GM21528 (cell line): ENCODE measurements around the gene SMYD2.
A peak's percentile ranks its signal among the peaks of the same experiment; 100 is the strongest.

Experiments used
- ATAC-seq: cut with Tn5 transposase; IDR thresholded peaks from one replicate; pipeline ENCODE4 v1.9.1; 2021; ENCODE audit warnings: mild to moderate bottlenecking, moderate library complexity; ENCODE audit not compliant: unreplicated experiment, low FRiP score

The SMYD2 gene

DNA sequence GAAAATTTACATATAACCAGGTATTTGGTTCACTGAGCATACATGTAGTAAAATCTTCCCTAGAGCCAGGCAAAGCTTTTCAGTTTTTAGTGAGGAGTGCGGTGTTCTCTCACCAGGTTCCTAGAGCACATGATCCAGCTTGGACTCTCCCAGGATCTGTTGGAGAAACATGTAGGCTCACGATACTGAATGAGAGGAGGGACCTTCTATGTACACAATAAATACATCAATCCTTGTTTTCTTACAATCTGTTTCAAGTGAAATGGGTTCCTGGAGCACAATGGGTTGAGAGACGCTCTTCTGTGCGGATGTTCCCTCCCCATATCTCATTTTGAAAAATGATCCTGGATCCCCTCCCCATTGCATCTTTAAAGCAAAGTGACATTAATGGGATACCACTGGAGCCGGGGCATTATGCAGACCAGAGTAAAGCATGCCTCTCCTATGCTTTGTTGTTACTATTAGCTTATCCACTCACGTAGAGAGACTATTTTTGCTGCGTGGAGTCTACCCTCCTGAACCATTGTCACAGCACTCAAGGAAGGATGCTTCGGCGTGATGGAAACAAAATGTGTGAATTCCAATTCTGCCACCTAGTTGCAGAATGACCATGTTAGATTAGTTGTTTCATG is 19.3 kb downstream of the SMYD2 start:
- ATAC-seq, result no peak

DNA sequence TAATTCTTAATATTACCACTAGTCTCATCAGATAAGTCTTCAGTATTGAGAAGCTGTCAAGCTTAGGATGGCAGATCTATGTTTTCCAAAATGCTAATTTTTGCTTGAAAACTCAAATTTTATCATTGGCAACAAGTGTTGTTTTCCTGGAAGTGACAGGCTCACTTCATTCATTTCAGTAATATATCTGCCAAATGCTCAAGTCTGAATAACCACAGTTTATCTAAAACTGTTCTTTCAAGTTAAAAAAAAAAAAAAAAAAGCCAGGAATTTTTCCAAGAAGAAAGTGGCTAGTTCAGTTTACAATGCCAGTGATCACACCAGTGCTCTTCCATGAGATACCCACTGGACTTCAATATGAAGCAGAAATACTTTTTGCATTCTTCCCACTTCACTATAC is 20.6 kb downstream of the SMYD2 start:
- no peak for ATAC-seq

DNA sequence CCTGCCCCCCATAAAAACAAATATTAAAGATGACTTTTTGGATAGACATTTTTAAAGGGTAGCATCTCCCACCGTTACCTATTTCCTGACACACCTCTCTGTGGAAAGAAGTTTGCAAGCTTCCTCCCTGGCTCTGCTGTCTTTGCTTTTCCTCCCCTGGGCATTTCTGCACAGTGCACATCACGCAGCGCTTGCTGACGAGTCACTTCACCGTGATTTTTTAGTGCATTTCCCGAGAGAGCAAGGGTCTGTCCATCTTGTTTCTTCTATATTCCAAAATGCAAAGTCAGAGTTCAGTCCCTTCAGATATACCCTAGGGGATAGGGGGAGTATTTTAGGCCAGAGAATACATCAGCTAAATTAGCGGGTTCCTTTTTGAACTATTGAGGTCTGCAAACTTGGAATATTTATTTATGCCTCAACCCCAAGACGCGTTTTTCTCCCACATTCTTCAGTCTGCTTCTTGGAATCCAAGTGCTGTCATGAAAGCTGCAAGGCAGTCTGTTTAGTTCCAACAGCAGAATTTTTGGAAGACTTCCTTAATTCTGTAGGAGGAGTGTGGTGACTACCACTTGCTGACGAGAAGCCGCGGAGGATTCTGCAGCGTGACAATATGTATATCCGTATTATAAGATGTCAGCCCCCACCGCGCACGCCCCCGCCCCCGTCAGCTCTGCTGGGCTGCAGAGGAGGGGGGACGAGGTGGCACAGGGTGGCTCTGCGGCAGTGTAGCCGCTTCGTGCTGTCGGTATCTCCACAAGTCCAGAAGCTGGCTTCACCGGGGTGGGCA is 22.4 kb downstream of the SMYD2 start:
- no peak for ATAC-seq

DNA sequence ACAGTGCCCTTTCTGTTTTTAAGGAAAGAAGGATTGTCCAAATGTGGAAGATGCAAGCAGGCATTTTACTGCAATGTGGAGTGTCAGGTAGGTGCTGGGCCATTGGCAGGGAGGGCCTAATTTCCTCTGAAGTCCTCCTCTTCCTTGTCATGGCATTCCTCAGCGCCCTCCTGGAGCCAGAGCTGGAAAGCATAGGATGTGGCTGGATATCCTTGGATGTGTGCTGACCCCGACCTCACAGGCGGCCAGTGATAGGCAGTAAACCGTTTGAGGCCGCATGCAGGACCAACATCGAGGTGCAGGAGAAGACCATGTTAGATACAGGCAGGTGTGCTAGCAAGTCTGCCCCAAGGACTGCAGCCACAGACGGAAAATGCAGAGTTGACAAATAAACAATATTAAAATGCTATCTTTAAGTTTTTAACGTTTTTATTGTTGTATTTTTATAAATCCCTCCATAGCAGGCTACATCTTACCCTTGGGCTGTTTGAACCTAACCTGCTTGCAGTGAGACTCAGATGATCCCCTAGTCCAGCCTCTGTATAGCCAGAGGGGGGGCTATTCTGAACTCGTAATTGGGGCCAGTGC is 24.3 kb downstream of the SMYD2 start:
- no peak for ATAC-seq

DNA sequence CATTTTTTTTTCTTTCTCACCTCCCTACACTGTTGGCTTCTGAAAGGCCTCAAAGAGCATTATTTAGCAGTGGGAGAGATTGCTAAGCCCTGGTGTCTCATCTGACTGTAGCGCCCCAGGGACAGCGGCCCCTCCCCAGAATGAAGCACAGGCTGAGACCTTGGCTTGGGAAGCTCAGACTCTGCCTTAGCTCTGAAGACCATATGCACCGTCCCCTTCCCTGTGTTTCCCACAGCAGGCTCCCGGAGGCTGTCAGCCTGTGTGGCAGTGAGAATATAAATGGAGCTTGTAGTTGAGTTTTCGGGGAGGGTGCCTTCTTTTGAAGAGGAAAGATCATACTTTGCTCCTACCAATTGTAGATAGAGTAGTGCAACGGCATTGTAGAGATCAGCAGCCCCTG is 25.3 kb downstream of the SMYD2 start:
- no peak for ATAC-seq

DNA sequence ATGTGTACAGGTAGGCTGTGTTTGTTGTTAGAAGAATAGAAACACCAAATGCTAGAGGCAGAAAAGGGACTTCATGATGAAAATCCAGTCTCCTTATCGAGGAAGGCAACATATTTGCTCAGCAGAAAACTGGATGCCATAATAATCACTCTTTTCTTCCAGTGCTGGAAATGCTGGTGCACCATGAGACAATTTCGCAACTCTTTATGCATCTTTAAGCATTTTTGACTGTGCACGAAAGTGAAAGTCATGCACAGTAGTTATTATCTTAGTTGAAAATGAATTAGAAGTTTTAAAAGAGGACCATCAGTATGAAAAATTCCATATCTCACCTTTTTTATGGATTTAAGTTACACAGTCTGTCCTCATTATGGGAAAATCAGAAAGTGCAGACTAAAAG is 29.1 kb downstream of the SMYD2 start:
- ATAC-seq, result no peak

DNA sequence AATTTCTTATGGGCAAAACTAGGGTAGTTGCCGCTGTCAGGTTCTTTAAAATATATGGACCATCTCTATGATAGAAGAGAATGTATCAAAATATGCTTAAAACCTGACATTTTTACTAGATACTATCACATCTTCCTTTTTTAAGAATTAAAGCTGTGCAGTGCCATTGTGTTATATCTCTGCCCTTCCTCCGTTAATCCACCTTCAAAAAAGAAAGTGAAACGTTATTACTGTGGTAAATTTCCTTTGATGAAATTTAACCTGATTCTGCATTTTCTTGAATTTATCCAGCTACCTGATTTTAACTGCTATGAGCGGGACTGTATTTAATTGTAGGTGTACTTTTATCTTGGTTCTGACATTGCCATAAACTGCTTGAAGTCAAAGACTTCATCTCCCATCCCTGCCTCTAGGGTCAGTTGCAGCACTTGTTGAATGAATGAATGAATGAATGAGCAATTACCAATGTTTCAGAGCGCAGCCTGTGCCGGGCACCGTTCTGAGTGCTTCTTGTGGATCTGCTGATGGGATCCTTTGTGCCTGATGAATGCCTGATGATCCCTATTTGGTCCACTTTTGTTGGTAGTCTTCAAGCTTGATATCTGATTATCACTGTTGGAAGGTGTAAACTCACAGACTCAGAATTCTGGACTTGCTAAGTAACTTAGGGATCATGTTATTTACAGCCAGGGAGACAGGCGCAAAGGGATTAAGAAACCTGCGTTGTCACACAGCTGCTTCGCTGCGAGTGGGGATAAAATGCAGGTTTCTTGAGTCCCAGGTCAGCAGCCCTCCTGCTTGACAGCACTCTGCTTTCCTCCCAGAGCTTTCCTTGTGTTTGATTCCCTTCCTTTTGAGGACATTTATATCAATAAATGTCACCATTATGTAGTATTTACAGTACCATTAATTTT is 30.1 kb downstream of the SMYD2 start:
- ATAC-seq, result no peak

DNA sequence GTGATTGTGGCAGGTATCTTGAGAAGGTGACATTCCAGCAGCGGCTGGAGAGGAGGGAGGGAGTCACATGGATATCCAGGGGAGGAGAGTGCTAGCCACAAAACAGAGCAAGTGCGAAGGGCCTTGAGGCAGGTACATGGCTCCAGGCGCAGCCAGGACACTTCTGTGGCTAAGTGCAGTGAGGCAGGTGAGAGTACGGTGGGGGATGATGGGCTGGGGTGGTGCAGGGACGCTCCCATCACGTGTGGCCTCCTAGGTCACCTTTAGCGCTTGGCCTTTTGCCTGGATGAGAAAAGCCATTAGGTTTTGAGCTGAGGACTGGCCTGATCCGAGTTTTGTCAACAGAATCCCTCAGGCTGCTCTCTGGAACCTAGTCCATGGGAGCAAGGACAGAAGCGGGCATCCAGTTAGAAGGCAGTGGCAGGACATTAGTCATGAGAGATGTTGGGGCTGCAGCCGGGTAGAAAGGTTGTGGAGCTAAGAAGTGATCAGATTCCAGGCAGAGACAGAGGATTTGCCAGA is 31.6 kb downstream of the SMYD2 start:
- ATAC-seq, result no peak

DNA sequence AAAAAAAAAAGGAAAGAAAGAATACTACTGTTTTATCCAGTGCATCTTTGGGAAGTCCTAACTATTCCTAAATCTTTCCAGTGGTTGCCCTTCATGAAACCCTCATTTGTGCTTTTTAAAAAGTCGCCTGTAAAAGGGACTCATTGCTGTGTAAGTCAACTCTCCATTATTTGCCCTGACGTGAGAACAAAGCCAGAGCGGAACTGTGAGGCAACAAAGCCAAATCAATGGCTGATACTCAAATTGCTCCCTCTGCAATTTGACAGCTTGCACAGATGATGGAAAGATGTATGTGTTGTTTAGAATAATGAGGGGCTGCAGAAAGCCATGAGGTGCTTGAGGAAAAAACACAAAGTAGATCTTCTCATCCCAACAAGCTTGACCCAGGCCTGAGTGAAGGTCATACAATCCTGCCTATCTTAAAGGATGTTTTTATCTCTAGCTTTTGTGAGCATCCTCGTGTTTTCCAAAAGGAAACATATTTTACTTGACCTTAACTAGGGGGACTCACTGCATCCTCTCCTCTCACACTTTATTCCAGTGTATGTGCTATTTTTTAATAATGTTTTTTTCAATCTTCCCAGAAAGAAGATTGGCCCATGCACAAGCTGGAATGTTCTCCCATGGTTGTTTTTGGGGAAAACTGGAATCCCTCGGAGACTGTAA is 33.4 kb downstream of the SMYD2 start:
- ATAC-seq, result no peak

DNA sequence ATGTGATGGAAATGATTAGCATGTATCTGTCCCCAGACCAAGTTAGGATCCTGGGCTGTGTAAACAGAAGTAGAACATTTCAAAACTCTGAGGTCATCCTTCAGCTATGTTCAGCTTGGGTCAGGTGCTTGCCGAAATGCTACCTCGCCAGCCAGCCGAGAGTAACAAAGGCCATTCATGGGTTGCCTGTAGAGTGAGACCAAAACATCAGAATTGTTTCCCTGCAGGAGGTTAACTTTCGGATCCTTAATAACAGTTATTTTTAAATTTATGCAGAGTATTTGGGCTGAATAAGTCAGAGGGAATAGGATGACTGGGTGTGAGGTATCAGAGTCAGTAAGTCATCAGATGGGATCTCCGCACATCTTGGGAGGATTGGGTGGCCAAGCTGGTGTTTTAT is 35.6 kb downstream of the SMYD2 start:
- no peak for ATAC-seq

DNA sequence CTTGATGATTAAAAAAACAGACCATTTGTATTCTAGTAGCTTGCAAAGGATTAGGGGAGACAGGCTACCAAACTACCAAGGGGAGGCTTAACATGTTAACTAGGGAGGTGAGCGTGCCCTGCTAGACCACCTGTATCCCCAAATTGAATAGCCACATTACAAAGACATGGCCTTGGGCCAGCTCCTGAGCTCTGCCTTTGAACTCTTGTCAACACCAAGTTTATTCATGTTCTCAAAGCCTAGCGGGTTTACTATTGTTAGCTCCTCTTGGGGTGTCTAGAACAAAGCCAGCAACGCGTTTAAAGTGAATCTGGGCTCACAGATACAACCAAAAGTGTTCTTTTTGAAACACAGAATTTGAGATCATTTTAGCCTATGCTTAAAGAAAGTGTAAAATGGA is 36.3 kb downstream of the SMYD2 start:
- no peak for ATAC-seq

DNA sequence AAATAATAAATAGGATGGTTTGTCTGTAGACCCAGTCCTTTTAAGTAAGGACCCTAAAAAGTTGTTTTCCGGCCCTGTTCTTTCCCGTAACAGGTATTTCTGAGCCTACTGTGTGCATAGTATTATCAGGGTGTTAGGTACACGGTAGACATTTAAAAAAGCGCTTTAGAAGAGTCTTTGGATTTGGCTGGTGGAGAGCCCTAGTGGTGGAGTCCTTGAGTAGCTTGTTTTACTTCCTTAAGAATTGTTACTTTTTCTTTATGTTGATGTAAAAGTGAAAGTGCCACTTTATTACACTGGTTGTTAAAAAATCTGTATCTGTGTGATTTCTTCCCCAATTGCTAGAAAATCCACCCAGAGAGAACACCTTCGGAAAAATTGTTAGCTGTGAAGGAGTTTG is 36.8 kb downstream of the SMYD2 start:
- ATAC-seq, result no peak

DNA sequence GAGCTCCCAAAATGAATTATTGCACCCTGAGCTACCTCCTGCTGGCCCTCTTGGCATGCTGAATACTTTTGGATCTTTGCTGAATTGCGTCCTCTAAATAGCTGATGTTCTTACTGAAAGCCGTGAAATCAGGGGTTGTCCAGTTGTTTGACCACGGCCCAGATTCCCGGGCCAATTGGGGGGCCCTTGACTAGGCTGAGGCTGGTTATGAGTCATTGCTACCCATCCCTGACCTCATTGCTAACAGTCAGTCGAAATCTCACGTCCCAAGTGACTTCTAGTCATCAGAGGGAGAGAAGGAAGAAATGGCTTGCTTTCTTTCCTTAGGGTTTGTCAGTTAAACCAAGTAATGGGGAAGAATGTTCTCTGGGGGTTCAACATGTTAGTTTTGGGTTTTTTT is 37.4 kb downstream of the SMYD2 start:
- no peak for ATAC-seq

DNA sequence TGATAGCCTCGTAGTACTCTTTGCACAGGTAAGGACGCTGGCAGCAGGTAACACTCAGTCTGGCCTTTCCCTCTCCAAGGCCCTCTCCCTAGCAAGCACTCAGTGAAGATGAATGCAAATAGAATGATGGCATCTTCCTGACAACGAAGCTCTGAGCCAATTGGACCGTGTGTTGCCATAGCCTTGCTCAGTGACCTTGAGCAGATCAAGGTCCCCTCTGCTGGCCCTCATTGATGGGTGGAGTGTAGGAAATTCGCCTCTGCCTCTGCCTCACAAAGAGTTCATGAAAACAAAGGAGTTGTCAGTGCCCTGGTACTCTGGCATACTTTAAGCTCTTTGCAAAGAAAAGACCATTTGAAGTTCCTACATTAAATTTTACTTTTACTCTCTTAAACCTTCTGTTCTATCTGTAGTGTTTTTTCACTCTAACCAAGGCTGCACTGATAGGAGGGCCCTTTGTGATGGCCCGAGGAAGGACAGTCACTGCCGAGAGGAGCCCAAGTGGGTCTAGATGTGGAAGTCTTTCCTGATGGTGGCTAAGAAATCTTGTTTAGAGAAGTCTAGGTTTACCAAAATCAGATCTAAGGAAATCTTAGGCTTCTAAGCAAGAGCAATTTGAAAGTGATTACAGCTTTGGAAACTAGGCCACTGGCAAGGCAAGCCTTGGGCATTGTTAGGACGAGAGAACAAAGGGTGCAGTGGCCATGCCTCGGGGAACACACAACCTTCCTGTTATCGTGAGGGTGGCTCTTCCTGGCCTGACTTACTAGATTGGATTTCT is 38.2 kb downstream of the SMYD2 start:
- no peak for ATAC-seq

DNA sequence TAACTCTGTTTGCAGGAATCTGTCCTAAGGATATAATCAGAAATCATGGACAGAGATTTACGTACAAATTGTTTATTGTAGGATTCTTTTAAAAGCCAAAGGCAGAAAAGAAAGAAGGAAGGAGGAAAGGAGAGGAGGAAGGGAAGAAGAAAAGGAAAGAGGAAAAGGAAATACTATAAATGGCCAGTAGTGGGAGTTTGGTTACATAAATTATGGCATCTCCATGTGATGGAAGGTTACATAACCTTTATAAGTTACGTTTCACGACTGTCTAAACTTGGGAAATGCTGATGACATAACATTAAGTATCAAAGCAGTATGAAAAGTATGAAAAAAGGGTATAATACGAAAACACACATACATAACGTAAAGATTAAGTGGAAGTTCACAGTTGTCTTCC is 39.0 kb downstream of the SMYD2 start:
- no peak for ATAC-seq

DNA sequence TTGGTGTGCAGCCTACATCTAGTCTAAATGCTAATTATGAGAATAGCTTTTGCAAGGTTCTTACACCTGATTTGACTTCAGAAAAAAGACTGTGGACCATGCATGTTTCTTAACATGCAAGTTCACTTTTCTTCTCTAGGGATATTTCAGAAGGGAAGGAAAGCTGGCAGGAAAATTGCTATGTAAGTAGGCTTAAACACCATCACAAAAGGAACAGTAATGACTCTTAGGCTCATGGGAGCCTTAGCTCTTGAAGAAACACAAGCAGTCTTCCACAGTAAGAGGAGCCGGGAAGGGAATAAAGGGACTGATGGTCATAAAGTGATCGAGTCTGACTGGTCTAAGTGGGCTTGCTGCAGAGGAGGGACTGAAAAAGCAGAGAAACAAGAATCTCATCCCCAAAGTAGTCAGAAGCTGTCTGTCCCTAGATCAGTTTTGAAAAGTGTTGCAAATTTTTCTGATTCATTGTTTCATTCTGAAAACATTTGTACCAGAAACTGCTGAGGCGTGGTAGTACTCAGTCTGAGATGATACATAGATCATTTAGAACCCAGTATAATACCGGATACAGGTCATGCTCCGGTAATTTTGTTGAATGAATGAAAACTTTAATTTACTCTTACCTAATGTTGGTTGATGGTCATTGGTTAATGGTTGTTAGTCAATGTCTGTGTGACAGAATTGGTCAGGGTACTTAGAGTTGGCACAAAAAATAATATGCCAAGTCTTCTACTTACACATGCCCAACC is 40.9 kb downstream of the SMYD2 start:
- ATAC-seq, result peak; percentile 69

DNA sequence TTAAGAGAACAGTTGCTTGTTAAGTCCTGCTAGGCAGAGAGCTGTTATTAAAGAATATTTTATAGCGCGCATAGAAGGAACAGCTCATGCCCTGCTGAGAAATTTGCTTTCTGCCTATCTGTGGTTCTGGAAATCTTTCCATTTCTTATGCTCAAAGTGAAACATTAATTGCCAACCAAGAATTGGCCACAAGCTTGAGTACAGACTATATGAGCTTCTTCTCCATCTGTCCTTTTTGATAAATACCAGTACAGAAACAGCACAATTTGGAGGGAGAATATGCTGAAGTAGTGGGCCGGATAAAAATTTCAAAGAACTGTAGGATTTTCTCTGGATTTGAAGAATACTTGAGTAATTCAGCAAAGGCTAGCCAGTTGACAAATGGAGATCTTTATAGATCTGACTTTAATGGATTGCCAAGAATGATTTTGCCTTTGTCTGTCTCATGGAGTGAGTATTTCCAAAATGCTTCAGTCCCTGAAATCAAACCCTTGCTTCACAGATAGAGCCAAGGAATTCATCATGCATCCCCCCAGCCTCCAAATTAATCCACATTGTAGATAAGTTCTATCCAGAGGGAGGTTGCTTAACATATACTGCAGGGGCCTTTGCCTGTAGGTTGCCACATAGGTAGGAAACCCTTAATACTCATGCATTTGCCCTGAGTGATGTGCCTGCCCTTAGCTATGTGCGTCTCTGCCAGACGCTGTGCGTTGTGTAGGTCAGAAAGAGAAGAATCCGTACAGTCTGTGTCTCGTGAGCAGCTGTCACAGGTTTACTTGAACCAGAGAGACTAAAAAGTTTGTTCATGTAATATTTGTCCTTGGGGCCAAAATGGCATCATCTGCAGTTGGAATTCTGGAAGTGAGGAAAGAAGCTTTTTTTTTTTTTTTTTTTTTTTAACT is 44.2 kb downstream of the SMYD2 start:
- ATAC-seq, result no peak

DNA sequence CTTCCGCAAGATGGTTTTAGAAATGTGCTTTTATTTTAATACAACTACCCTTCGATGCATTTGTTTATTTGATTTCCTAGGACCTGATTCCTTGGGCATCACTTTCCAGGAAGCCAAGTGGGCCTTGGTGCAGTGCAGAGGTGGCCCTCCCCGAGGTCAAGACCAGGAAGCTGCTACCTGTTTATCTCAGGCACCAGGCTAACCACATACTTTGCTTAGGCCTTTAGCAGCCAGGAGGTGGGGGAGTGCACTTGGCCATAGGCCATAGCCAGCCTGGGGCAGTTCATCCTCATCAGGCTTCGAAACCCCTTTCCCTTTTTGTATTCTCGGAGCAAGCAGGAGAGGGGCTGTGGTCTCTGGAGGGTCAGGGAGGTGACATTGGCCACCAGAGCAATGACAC is 45.4 kb downstream of the SMYD2 start:
- ATAC-seq, result no peak
